ENCODE measurements around the gene C1QTNF12. TPM values are rescaled to one million over a fixed set of nuclear protein-coding genes. Genes with fewer than 3 reads are reported as not detected.
A peak's percentile ranks its signal among the peaks of the same experiment; 100 is the strongest.

C1QTNF12 gene
- total and polyA plus RNA-seq, 7 donors, result 1.9 to 28.7 (median 17.6) TPM; not detected in 2

DNA sequence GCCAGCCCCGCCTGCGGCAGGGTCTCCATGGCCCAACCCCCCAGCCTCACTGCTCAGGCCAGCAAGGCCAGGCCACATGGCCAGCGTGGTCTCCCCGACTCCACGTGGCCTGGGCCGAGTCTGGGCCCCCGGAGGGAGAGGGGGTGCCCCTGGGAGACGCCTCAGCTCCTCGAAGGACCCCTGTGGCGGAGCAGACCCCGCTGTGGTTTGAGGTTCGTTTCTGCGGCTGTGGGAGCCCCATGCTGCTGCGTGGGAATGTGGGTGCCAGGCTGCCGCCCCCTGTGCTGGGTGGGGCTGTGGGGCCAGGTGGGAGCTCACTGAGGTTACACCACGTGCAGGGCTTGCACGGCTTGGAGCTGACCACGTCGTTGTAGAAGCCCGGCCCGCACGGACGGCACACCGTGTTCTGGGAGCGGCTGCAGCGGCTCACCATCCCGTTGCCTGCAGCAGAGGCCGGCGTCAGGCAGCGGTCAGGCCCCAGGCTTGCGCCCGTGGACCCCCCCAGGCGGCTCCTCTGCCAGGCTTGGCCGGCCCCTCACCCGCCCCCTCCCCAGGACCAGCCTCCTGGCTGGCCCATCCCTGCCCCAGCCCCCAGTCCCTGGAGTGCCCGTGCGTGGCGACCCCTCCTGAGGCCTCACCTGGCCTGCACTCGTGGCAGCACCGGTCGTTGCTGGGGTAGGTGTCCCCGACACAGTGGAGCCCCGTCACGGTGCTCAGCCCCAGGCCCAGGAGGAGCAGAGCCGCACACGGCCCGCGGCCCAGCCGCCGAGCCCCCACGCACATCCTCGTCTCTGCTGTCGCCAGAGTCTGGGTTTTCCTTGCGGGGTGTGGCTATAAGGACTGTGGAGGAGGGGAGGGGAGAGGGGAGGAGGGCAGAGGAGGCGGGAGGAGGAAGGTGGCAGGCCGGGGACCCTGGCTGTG, 32.9 kb downstream of the C1QTNF12 start, which contains the start of gene TNFRSF4:
TNFRSF4 (minus strand) TSS at position 809 of the 921 bp plus-strand sequence; CDS start at position 783, 26 bp downstream.
- no peak for DNase-seq
- Histone ChIP-seq H3K27ac (no peak within 1 kb of the TSS), H3K9me3 (no peaks in the 10 kb centered on the region), H3K27me3 (peaks cover 0 to 1% (median 0%) of the 10 kb centered on the region in 3 donors), H3K4me1 (peaks cover 0 to 7% (median 3%) of the 10 kb centered on the region in 4 donors), H3K36me3 (peaks cover 14 to 28% (median 23%) of the 10 kb centered on the region in 4 donors), H3K4me3 (peak within 1 kb of the TSS in 1 of 4 donors; percentile 25)
- WGBS, 2 donors, result 30 to 37% methylated on average over 56 of the region's 56 CpGs
- intact Hi-C loops (cut with DNase I), result no loop called here
- no peak for TF ChIP-seq EP300 (IDR thresholded peaks at IDR 0.05)
- TF ChIP-seq, protein P1, sequence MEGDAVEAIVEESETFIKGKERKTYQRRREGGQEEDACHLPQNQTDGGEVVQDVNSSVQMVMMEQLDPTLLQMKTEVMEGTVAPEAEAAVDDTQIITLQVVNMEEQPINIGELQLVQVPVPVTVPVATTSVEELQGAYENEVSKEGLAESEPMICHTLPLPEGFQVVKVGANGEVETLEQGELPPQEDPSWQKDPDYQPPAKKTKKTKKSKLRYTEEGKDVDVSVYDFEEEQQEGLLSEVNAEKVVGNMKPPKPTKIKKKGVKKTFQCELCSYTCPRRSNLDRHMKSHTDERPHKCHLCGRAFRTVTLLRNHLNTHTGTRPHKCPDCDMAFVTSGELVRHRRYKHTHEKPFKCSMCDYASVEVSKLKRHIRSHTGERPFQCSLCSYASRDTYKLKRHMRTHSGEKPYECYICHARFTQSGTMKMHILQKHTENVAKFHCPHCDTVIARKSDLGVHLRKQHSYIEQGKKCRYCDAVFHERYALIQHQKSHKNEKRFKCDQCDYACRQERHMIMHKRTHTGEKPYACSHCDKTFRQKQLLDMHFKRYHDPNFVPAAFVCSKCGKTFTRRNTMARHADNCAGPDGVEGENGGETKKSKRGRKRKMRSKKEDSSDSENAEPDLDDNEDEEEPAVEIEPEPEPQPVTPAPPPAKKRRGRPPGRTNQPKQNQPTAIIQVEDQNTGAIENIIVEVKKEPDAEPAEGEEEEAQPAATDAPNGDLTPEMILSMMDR (IDR thresholded peaks at IDR 0.05), result no peak
- TF ChIP-seq POLR2A (IDR thresholded peaks at IDR 0.05), result no peak
- TF ChIP-seq POLR2AphosphoS5 (IDR thresholded peaks at IDR 0.05), result no peak

DNA sequence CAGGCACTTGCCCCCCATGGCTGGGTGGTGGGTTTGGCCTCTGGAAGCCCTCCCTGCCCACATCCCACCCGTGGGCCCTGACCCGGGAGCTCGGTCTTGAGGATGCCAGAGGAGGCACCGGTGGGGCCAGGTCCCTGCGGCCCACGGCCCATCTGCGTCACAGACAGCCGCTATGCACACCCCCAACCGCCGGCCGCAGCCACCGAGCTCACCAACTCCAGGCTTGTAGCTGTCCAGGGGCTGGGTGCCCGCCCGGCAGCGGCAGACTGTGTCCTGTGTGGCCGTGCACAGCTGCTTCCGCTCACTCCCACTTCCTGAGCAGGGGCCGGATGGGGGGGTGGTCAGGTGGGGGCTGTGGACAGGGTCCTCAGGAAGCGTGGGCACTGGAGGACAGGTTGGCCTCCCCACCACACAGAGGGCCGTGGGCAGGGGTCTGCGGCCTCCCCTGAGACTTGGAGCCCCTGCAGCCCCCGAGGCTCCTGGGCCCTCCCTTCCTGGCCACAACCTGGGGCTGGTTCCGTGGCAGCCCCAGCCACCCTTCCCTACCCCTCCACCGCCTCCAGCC, 33.7 kb downstream of the C1QTNF12 start:
- Histone ChIP-seq H3K4me3 (peak overlapping the region in 3 of 4 donors; percentile 3 to 31 (median 25)), H3K27me3 (peaks cover 0 to 6% (median 0%) of the 10 kb centered on the region in 3 donors), H3K36me3 (peaks cover 6 to 21% (median 16%) of the 10 kb centered on the region in 4 donors), H3K4me1 (peaks cover 0 to 15% (median 11%) of the 10 kb centered on the region in 4 donors), H3K27ac (no peak overlapping the region), H3K9me3 (no peaks in the 10 kb centered on the region)
- WGBS, 2 donors, result 38 to 55% methylated on average over 24 of the region's 24 CpGs
- TF ChIP-seq, protein P1 (IDR thresholded peaks at IDR 0.05), result no peak
- TF ChIP-seq POLR2AphosphoS5 (IDR thresholded peaks at IDR 0.05) (no peak), EP300 (IDR thresholded peaks at IDR 0.05) (no peak), POLR2A (IDR thresholded peaks at IDR 0.05) (no peak)
- no peak for DNase-seq
- intact Hi-C loops (cut with DNase I), result no loop called here

DNA sequence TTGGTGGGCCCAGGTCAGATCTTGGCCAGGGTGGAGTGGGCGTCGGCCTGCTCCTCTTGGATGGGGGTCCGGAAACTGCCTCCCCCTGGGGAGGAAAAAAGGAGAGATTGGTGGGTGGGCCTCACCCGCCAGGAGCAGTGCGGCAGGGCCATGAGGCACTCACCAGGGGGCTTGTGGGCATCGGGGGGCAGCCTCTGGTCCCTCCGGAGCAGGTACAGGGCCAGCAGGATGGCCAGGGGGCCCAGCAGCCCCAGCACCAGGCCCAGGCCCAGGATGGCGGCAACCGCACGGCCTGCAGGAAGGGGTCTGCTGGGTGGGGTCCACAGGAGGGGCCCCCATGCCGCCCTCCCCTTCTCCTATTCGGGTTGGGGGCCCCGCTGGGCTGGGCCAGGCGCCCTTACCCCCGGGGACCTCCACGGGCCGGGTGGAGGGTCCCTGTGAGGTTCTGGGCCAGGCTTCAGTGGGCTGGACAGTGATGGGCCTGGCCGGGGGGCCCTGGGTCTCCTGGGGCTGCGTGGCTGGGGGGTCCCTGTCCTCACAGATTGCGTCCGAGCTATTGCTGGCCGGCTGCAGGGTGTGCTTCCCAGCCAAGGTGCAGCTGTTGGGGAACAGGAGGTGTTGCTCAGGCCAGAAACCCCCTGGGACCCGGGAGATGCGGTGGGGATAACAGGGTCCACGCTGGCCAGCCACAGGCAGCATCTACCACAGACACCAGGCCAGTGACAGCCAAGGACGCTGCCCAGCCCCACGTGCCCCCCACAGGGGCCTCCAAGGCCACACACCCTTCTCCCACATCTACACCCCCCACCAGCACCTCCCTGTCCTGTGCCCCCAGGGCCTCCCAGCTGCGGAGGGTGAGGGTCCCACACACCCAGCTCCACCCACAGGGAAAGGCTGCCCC, 34.7 kb downstream of the C1QTNF12 start:
- Histone ChIP-seq H3K4me3 (peak overlapping the region in 2 of 4 donors; percentile 3 to 25), H3K9me3 (no peaks in the 10 kb centered on the region), H3K36me3 (peaks cover 0 to 10% (median 6%) of the 10 kb centered on the region in 4 donors), H3K27ac (no peak overlapping the region), H3K4me1 (peaks cover 0 to 18% (median 18%) of the 10 kb centered on the region in 4 donors), H3K27me3 (peaks cover 1 to 15% (median 3%) of the 10 kb centered on the region in 3 donors)
- WGBS, 2 donors, result 81 to 87% methylated on average over 28 of the region's 28 CpGs
- no peak for DNase-seq
- intact Hi-C loops (cut with DNase I), result no loop called here
- TF ChIP-seq POLR2AphosphoS5 (IDR thresholded peaks at IDR 0.05) (no peak), EP300 (IDR thresholded peaks at IDR 0.05) (no peak), POLR2A (IDR thresholded peaks at IDR 0.05) (no peak)
- TF ChIP-seq, protein P1 (IDR thresholded peaks at IDR 0.05), result no peak

All from sigmoid colon (tissue), 7 donors.